ENCODE results near the gene BMP8A. TPM values are rescaled to one million over a fixed set of nuclear protein-coding genes. Genes with fewer than 3 reads are reported as not detected.

Gene BMP8A
- total RNA-seq, 1 donor from 2014 or later, result 0.29 TPM

DNA sequence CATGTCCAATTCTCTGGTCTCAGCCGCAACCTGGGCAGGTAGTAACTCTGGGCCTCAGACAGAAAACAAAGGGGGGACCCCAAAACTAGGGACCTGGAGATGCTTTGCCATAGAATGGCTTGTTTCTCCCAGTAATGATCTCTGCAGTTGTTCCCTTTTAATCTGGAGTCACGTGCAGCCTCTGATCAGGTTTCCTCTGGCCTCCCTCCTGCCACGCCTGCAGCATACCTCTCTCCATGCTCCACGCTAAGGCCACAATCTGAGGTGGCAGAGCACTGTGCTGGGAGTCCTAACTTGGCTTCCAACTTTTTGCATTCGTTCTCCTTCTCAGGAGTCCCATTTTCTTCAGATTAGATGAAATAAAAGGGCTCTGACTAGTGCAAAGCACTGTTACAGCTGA, 83.2 kb downstream of the BMP8A start:
- H3K4me3 ChIP-seq, result peak overlapping the region; percentile 89
- no peak for ATAC-seq
- H3K4me1 ChIP-seq, result peaks cover 29% of the 10 kb centered on the region
- no peak for DNase-seq
- TF ChIP-seq, protein P1, sequence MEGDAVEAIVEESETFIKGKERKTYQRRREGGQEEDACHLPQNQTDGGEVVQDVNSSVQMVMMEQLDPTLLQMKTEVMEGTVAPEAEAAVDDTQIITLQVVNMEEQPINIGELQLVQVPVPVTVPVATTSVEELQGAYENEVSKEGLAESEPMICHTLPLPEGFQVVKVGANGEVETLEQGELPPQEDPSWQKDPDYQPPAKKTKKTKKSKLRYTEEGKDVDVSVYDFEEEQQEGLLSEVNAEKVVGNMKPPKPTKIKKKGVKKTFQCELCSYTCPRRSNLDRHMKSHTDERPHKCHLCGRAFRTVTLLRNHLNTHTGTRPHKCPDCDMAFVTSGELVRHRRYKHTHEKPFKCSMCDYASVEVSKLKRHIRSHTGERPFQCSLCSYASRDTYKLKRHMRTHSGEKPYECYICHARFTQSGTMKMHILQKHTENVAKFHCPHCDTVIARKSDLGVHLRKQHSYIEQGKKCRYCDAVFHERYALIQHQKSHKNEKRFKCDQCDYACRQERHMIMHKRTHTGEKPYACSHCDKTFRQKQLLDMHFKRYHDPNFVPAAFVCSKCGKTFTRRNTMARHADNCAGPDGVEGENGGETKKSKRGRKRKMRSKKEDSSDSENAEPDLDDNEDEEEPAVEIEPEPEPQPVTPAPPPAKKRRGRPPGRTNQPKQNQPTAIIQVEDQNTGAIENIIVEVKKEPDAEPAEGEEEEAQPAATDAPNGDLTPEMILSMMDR (IDR thresholded peaks at IDR 0.05), result no peak
- intact Hi-C loops (cut with DNase I), result no loop called here
- peaks cover 32% of the 10 kb centered on the region for H3K36me3 ChIP-seq
- no peak overlapping the region for H3K27ac ChIP-seq
- H3K27me3 ChIP-seq, result no peaks in the 10 kb centered on the region
- H3K9me3 ChIP-seq, result no peaks in the 10 kb centered on the region

Other genes with a start within 250 kb of the BMP8A start
- gene PABPC4, start 85.2 kb downstream of the BMP8A start, total RNA-seq, result 199 TPM
- 17.7 TPM for gene HEYL, start 148.0 kb downstream of the BMP8A start, total RNA-seq
- gene NT5C1A, start 180.5 kb downstream of the BMP8A start, total RNA-seq, result 0.49 TPM
- gene HPCAL4, start 199.8 kb downstream of the BMP8A start, total RNA-seq, result 0.09 TPM
- gene PPIE, start 247.2 kb downstream of the BMP8A start, total RNA-seq, result 36.5 TPM